Neutrophil (primary cell): ENCODE measurements around the gene NUDT8.

Experiments used
- H3K27ac ChIP-seq: fragments of 200-600 bp; sonication (generic); 2 replicates; pipeline ENCODE4 v1.5.1; 2016; ENCODE audit warnings: mild to moderate bottlenecking, moderate library complexity
- H3K27me3 ChIP-seq: fragments of 200-600 bp; sonication (generic); 2 replicates; pipeline ENCODE4 v1.6.0; 2016; ENCODE audit warnings: mild to moderate bottlenecking
- H3K36me3 ChIP-seq: fragments of 200-600 bp; sonication (generic); 2 replicates; pipeline ENCODE4 v1.5.1; 2017
- H3K4me1 ChIP-seq, 2 experiments: fragments of 200-600 bp in 1 of 2; sonication (generic) in 1 of 2; 1 replicate in 1 of 2; 2 replicates in 1 of 2; pipeline versions ENCODE4 v1.5.1 to v1.6.1; 2013 to 2016; ENCODE audit warnings: low read depth in 1 of 2, low read length in 1 of 2, mild to moderate bottlenecking in 1 of 2, moderate library complexity in 1 of 2; ENCODE audit not compliant: control insufficient read depth in 1 of 2, insufficient read depth in 1 of 2
- H3K4me3 ChIP-seq, 2 experiments: fragments of 200-600 bp in 1 of 2; sonication (generic) in 1 of 2; 1 replicate in 1 of 2; 2 replicates in 1 of 2; pipeline ENCODE4 v1.5.1; 2013 to 2016; ENCODE audit warnings: low read depth in 1 of 2, low read length in 1 of 2, mild to moderate bottlenecking in 1 of 2, moderate library complexity in 1 of 2
- H3K9me3 ChIP-seq: fragments of 200-600 bp; sonication (generic); 2 replicates; pipeline ENCODE4 v1.5.1; 2016
- CTCF ChIP-seq: fragments of 200-600 bp; sonication (generic); IDR thresholded peaks from 2 replicates; pipeline ENCODE4 v1.5.1; 2016; ENCODE audit warnings: antibody characterized with exemption

NUDT8 gene

GRCh38 chr11:67648796-67649613 lies 19.3 kb upstream of the NUDT8 start:
- Histone ChIP-seq H3K4me1 (peaks cover 4 to 6% of the 10 kb centered on the region in 2 experiments), H3K9me3 (no peaks in the 10 kb centered on the region), H3K27ac (no peak overlapping the region), H3K36me3 (no peaks in the 10 kb centered on the region), H3K4me3 (no peak overlapping the region), H3K27me3 (peaks cover 61% of the 10 kb centered on the region)
- TF ChIP-seq CTCF = no peak

GRCh38 chr11:67648140-67648795 lies 18.5 kb upstream of the NUDT8 start:
- no peak overlapping the region for H3K27ac ChIP-seq
- no peak for TF ChIP-seq CTCF
- no peaks in the 10 kb centered on the region for H3K9me3 ChIP-seq
- no peak overlapping the region for H3K4me3 ChIP-seq
- H3K27me3 ChIP-seq = peaks cover 61% of the 10 kb centered on the region
- H3K4me1 ChIP-seq = peaks cover 4 to 6% of the 10 kb centered on the region in 2 experiments
- no peaks in the 10 kb centered on the region for H3K36me3 ChIP-seq

- Histone ChIP-seq H3K4me3 (no peak overlapping the region), H3K27ac (no peak overlapping the region)
- no peak for TF ChIP-seq CTCF
Observed at GRCh38 chr11:67647471-67647870, 17.7 kb upstream of the NUDT8 start.

GRCh38 chr11:67646535-67647336 lies 17.0 kb upstream of the NUDT8 start:
- H3K9me3 ChIP-seq = no peaks in the 10 kb centered on the region
- peaks cover 54% of the 10 kb centered on the region for H3K27me3 ChIP-seq
- no peak overlapping the region for H3K4me3 ChIP-seq
- peaks cover 4 to 6% of the 10 kb centered on the region in 2 experiments for H3K4me1 ChIP-seq
- H3K36me3 ChIP-seq = no peaks in the 10 kb centered on the region
- H3K27ac ChIP-seq = no peak overlapping the region
- no peak for TF ChIP-seq CTCF

More at GRCh38 chr11:67647471-67647870, 17.7 kb upstream of the NUDT8 start:
- Histone ChIP-seq H3K9me3 (no peaks in the 10 kb centered on the region), H3K36me3 (no peaks in the 10 kb centered on the region), H3K4me1 (peaks cover 4 to 6% of the 10 kb centered on the region in 2 experiments), H3K27me3 (peaks cover 60% of the 10 kb centered on the region)
